ENCODE measurements around the gene AJUBA. TPM values are rescaled to one million over a fixed set of nuclear protein-coding genes. Genes with fewer than 3 reads are reported as not detected.
A peak's percentile ranks its signal among the peaks of the same experiment; 100 is the strongest.

The AJUBA gene
- total RNA-seq, 2 donors from 2014 or later: 5.8 to 24.6 TPM

DNA sequence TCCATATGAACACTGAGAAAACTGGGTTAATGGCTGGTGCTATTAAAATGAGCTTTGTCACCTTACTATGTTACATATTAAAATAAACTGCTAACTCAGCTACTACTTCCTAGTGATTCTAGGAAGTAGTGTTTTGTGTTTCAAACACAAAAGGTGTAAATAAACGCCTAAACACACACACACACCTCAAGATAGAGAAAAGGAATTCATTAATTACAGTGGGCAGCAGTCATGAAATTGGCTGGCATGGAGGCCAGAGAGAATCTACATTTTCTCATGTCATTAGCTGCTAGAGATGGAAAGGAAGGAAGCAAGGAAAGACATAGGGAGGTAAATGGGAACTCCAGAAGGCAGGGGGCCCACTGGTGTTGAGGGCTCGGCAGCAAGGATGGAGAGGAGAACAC lies 52.4 kb downstream of the AJUBA start:
- peaks cover 0 to 20% of the 10 kb centered on the region in 2 donors for H3K4me1 ChIP-seq
- peaks cover 17% of the 10 kb centered on the region for H3K36me3 ChIP-seq
- H3K9me3 ChIP-seq: no peaks in the 10 kb centered on the region
- no peaks in the 10 kb centered on the region for H3K27me3 ChIP-seq
- no peak for DNase-seq (ENCODE audit: low spot score)
- TF ChIP-seq, protein P1, sequence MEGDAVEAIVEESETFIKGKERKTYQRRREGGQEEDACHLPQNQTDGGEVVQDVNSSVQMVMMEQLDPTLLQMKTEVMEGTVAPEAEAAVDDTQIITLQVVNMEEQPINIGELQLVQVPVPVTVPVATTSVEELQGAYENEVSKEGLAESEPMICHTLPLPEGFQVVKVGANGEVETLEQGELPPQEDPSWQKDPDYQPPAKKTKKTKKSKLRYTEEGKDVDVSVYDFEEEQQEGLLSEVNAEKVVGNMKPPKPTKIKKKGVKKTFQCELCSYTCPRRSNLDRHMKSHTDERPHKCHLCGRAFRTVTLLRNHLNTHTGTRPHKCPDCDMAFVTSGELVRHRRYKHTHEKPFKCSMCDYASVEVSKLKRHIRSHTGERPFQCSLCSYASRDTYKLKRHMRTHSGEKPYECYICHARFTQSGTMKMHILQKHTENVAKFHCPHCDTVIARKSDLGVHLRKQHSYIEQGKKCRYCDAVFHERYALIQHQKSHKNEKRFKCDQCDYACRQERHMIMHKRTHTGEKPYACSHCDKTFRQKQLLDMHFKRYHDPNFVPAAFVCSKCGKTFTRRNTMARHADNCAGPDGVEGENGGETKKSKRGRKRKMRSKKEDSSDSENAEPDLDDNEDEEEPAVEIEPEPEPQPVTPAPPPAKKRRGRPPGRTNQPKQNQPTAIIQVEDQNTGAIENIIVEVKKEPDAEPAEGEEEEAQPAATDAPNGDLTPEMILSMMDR (IDR thresholded peaks at IDR 0.05): no peak
- H3K4me3 ChIP-seq: peak overlapping the region; percentile 41 to 71
- H3K27ac ChIP-seq: peak overlapping the region; percentile 85

DNA sequence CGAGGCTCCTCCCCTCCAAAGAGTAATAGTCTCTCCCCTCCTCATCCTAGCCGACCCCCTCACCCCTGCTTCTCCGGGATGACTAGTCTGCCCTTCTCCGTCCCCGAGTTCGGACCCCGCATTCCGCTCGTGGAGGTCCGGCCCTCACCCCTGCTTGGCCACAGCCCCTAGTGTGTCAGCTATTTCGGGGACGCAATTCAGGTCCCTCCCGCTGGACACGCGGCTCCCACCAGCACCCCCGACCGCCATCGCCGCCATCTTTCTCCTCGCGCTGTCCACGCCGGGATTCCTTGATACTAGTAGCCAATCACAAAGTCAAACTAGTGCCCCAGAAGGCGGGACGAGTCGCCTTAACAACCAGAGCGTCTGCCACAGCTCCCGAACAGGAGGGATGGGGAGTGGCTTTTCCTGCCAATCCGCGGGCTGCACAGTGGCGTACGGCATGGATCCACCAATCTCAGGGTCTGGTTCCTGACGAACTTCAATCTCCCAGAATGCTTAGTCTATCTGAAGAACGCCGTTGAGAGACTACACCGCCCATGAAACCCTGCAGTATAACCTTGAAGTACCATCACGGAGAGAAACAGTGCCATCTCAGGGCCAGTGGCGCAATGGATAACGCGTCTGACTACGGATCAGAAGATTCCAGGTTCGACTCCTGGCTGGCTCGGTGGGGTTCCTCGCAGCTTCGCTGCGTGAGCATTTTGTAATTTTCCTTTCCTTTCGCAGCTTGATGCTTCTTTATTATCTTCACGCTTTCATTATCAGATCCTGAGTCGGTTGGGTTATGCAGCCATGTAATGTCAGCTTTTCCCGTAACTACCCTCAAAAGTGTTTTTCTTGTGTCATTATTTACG lies 53.0 kb downstream of the AJUBA start, which contains the start of gene PRMT5:
TSS of gene PRMT5 (minus strand) at position 273 of the 857 bp plus-strand sequence. CDS start at position 258, 15 bp downstream.
- DNase-seq (ENCODE audit: low spot score): peak; percentile 100
- Histone ChIP-seq H3K36me3 (peaks cover 23% of the 10 kb centered on the region), H3K4me3 (peak within 1 kb of the TSS; percentile 71 to 99), H3K27ac (peak within 1 kb of the TSS; percentile 85 to 93), H3K9me3 (no peaks in the 10 kb centered on the region), H3K4me1 (peaks cover 0 to 20% of the 10 kb centered on the region in 2 donors), H3K27me3 (no peaks in the 10 kb centered on the region)
- TF ChIP-seq, protein P1 (IDR thresholded peaks at IDR 0.05): no peak

DNA sequence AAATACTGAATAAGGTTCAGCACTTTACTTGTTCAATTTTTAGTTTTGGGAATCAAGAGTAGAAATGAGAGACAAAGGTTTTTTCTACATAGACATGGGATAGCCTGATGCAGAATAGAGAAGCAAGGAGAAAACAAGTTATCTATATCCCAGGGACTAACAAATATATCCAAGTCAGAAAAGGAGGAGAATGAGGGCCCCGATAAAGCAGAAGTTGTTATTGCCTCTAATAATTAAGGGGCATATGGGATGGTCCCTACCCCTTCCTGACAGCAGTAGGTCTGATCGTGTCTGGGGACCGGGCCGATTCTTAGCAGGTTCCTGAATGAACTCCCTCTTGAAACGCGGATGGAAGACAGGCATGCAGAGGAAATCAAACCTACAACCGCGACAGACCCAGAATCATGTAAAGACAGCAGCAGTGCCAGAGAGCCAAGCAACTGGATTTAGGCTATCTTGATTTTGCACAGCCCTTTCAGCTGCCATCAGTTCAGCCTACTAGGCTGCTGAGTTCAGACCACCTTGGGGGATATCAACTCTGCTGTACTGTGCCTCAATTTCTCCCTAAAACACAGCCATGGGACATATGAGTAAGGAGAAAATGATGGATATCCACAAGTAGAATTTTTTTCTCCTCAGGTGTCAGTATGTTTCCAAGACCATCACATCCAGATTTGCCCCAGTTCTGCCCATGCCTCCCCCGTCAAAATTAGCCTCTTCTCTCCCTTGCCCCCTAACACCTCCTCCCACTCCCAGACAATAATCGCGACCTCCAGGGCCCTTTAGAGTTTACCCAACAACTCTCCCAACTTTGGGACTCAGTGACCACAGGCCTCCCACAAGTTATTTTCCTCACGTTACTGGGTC lies 53.9 kb downstream of the AJUBA start:
- TF ChIP-seq, protein P1 (IDR thresholded peaks at IDR 0.05): no peak
- peak overlapping the region; percentile 71 to 99 for H3K4me3 ChIP-seq
- peaks cover 0 to 20% of the 10 kb centered on the region in 2 donors for H3K4me1 ChIP-seq
- no peaks in the 10 kb centered on the region for H3K9me3 ChIP-seq
- peaks cover 32% of the 10 kb centered on the region for H3K36me3 ChIP-seq
- no peak for DNase-seq (ENCODE audit: low spot score)
- H3K27me3 ChIP-seq: no peaks in the 10 kb centered on the region
- H3K27ac ChIP-seq: peak overlapping the region; percentile 85 to 93

DNA sequence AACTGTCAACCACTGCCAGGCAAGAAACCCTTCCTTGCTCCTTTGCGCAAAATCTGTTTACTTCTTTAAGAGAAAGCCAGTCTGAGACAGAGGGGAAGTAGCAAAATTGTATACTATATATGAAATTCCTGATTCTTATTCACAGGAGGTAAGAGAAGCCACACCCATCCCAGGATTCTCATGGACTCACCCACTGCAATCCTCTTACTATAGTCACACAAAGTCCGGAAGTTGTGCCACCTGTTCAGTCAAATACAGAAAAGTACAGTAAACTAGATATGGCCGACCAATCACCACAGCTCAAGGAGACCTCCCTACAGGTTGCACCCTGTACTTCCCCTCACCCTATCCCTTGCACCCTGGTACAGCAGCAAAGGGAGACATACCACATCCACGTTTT lies 56.0 kb downstream of the AJUBA start:
- Histone ChIP-seq H3K36me3 (peaks cover 48% of the 10 kb centered on the region), H3K27ac (no peak overlapping the region), H3K4me3 (no peak overlapping the region), H3K4me1 (peaks cover 0 to 20% of the 10 kb centered on the region in 2 donors), H3K27me3 (no peaks in the 10 kb centered on the region), H3K9me3 (no peaks in the 10 kb centered on the region)
- DNase-seq (ENCODE audit: low spot score): no peak
- TF ChIP-seq, protein P1 (IDR thresholded peaks at IDR 0.05): no peak

DNA sequence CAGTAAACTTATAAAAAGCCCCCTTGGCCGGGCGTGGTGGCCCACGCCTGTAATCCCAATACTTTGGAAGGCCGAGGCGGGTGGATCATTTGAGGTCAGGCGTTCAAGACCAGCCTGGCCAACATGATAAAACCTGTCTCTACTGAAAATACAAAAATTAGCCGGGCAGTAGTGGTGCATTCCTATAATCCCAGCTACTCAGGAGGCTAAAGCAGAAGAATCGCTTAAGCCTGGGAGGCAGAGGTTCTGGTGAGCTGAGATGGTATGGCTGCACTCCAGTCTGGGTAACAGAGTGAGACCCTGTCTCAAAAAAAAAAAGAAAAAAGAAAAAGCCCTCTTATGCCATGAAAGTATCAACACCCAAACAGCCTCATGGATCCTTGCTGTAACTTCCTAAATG lies 56.8 kb downstream of the AJUBA start:
- no peak for DNase-seq (ENCODE audit: low spot score)
- TF ChIP-seq, protein P1 (IDR thresholded peaks at IDR 0.05): no peak
- H3K27me3 ChIP-seq: no peaks in the 10 kb centered on the region
- no peak overlapping the region for H3K27ac ChIP-seq
- no peak overlapping the region for H3K4me3 ChIP-seq
- H3K4me1 ChIP-seq: peaks cover 0 to 17% of the 10 kb centered on the region in 2 donors
- H3K9me3 ChIP-seq: no peaks in the 10 kb centered on the region
- peaks cover 51% of the 10 kb centered on the region for H3K36me3 ChIP-seq

All from right atrium auricular region (tissue), 2 donors.